Gastroesophageal sphincter (tissue), 4 donors: ENCODE results near the gene PMVK. TPM values are rescaled to one million over a fixed set of nuclear protein-coding genes. Genes with fewer than 3 reads are reported as not detected.
A peak's percentile ranks its signal among the peaks of the same experiment; 100 is the strongest.
"Not testable (repeated sequence)": the region's sequence is repeated elsewhere in the genome, so short reads cannot be mapped to it uniquely, and the experiment has no call there.

Experiments used
- ATAC-seq: fragments of 150-250 bp; one replicate; pipeline ENCODE4 v1.9.1; 2016; ENCODE audit warnings: mild to moderate bottlenecking, moderate library complexity
- H3K27ac ChIP-seq, 4 donors: fragments of 200-600 bp; sonication (generic) in 3 of 4; 1 replicate in 3 of 4; 2 replicates in 1 of 4; pipeline ENCODE4 v1.5.1; 2016 to 2019
- H3K27me3 ChIP-seq: fragments of 200-600 bp; sonication (generic); one replicate; pipeline ENCODE4 v1.5.1; 2019
- H3K36me3 ChIP-seq, 2 donors: fragments of 200-600 bp; sonication (generic); one replicate each; pipeline ENCODE4 v1.5.1; 2019; ENCODE audit warnings: control low read depth in 1 of 2
- H3K4me1 ChIP-seq, 3 donors: fragments of 200-600 bp; sonication (generic); 1 replicate in 2 of 3; 2 replicates in 1 of 3; pipeline ENCODE4 v1.5.1; 2016 to 2019; ENCODE audit warnings: control low read depth in 2 of 3
- H3K4me3 ChIP-seq, 2 donors: fragments of 200-600 bp; sonication (generic); one replicate each; pipeline ENCODE4 v1.5.1; 2019; ENCODE audit warnings: mild to moderate bottlenecking in 1 of 2, moderate library complexity in 1 of 2
- H3K9me3 ChIP-seq, 3 donors: fragments of 200-600 bp; sonication (generic); one replicate each; pipeline ENCODE4 v1.5.1; 2017 to 2019; ENCODE audit warnings: control low read depth in 2 of 3
- CTCF ChIP-seq, 4 experiments: fragments of 200-600 bp in 2 of 4; fragments of 450-650 bp in 2 of 4; sonication (generic) in 1 of 4; IDR thresholded peaks; one replicate each; pipeline ENCODE4 v1.5.1; 2017 to 2019; ENCODE audit warnings: antibody characterized with exemption in 4 of 4, mild to moderate bottlenecking in 2 of 4, moderate library complexity in 2 of 4
- EP300 ChIP-seq: sonication (generic); formaldehyde crosslinking; IDR thresholded peaks from one replicate; pipeline ENCODE4 v1.6.1; 2017; ENCODE audit warnings: antibody characterized with exemption, mild to moderate bottlenecking
- POLR2A ChIP-seq, 2 donors: fragments of 450-650 bp; IDR thresholded peaks; one replicate each; pipeline ENCODE4 v1.6.1; 2017; ENCODE audit warnings: antibody characterized with exemption in 2 of 2, mild to moderate bottlenecking in 2 of 2, moderate library complexity in 1 of 2
- POLR2AphosphoS5 ChIP-seq: sonication (generic); formaldehyde crosslinking; IDR thresholded peaks from one replicate; pipeline ENCODE4 v1.6.1; 2017; ENCODE audit warnings: antibody characterized with exemption
- WGBS, 2 donors: methylation state at CpG; one replicate each; pipeline ENCODE4 v1.1.5; 2018; ENCODE audit warnings: low coverage in 1 of 2; 5-methylcytosine and 5-hydroxymethylcytosine counted together
- total RNA-seq, 4 donors: library from RNA; depleted of rRNA; stranded (reverse); fragments of >200 nt; gene quantifications; one replicate each; pipeline ENCODE4 v1.1.0, GENCODE V29; 2016

PMVK gene
- total RNA-seq, 4 donors from 2014 or later: 15.8 to 21.3 (median 18.2) TPM

DNA sequence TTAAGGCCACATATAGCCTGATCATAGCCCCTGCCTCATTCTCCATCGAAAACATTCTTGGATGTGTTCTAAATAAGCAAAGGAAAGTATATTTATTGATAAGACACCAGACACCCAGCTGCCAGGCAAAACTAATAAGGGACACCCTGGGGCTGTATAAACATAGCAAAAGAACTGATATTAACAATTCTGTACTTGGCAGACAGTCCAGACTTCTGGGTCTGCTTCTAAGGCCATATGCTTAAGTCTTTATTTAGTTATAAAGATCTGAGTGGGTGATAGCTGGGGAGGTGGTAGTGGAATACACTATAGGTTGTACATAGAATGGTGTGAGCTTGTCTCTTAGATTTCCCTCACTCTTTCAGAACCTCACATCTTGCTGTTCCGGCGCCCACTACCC, 41.8 kb upstream of the PMVK start:
- TF ChIP-seq POLR2AphosphoS5: no peak
- TF ChIP-seq EP300: no peak
- no peak for TF ChIP-seq CTCF (IDR thresholded peaks at IDR 0.05)
- TF ChIP-seq POLR2A (IDR thresholded peaks at IDR 0.05): no peak
- Histone ChIP-seq H3K9me3 (no peaks in the 10 kb centered on the region), H3K4me3 (no peak overlapping the region), H3K27me3 (no peaks in the 10 kb centered on the region), H3K27ac (no peak overlapping the region), H3K36me3 (peaks cover 0 to 12% of the 10 kb centered on the region in 2 donors), H3K4me1 (peaks cover 0 to 30% (median 5%) of the 10 kb centered on the region in 3 donors)
- ATAC-seq: no peak
- 81 to 92% methylated on average over 2 to 3 of the region's 3 CpGs for WGBS, 2 donors

GRCh38 chr1:154977762-154978161, 41.2 kb upstream of the PMVK start:
- WGBS, 2 donors: 62 to 90% methylated on average over 2 to 3 of the region's 3 CpGs
- not testable (repeated sequence) for H3K9me3 ChIP-seq, H3K4me3 ChIP-seq, H3K27me3 ChIP-seq, ATAC-seq, H3K27ac ChIP-seq
- Histone ChIP-seq H3K4me1 (peaks cover 2 to 32% (median 9%) of the 10 kb centered on the region in 3 donors), H3K36me3 (peaks cover 0 to 12% of the 10 kb centered on the region in 2 donors)

- Histone ChIP-seq H3K27ac (peak overlapping the region; percentile 84 to 99 (median 97)), H3K36me3 (peaks cover 0 to 12% of the 10 kb centered on the region in 2 donors), H3K4me3 (peak overlapping the region; percentile 62 to 73), H3K9me3 (no peaks in the 10 kb centered on the region), H3K27me3 (no peaks in the 10 kb centered on the region), H3K4me1 (peaks cover 2 to 47% (median 19%) of the 10 kb centered on the region in 3 donors)
- no peak for TF ChIP-seq CTCF (IDR thresholded peaks at IDR 0.05)
- TF ChIP-seq POLR2A (IDR thresholded peaks at IDR 0.05): peak in 1 of 2 donors; percentile 18
- TF ChIP-seq POLR2AphosphoS5: no peak
- no peak for TF ChIP-seq EP300
- 0 to 2% methylated on average over 4 to 14 of the region's 24 CpGs for WGBS, 2 donors
- ATAC-seq: no peak
Measured at GRCh38 chr1:154975409-154976059, 39.0 kb upstream of the PMVK start.

DNA sequence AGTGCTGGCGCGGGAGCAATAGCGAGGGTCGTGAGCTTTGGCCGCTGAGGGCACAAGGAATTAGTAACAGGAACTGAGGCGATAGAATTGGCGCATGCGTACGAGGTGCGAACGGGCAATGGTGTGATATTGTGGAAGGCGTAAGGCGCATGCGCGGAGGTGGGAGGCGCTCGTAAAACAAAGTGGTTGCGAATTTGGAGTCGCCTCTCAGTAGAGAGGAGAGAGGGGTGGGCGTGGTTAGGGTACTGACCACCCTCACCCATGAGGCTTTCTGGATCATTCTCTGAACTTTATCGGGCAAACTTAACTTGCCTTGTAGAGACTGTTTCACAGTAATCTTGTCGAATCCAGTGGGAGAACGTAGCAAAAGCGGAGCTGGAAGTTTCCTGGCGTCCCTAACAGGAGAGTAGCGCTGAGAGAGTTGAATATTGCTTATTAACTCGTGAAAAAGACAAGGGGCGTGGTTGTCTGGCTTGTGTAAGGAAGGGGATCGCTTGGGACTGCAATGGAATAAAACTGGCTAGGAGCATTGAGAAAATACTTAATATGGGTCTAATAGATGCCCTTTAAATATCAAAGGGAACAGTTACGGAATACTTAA, 38.4 kb upstream of the PMVK start:
- WGBS, 2 donors: 0 to 1% methylated on average over 19 to 30 of the region's 30 CpGs
- Histone ChIP-seq H3K4me3 (peak overlapping the region; percentile 62 to 73), H3K27me3 (no peaks in the 10 kb centered on the region), H3K4me1 (peaks cover 2 to 53% (median 24%) of the 10 kb centered on the region in 3 donors), H3K36me3 (peaks cover 0 to 9% of the 10 kb centered on the region in 2 donors), H3K27ac (peak overlapping the region; percentile 84 to 99 (median 97)), H3K9me3 (no peaks in the 10 kb centered on the region)
- TF ChIP-seq CTCF (IDR thresholded peaks at IDR 0.05) (no peak), POLR2AphosphoS5 (peak; percentile 20), POLR2A (IDR thresholded peaks at IDR 0.05) (peak; percentile 25 to 53), EP300 (no peak)
- ATAC-seq: peak; percentile 49

DNA sequence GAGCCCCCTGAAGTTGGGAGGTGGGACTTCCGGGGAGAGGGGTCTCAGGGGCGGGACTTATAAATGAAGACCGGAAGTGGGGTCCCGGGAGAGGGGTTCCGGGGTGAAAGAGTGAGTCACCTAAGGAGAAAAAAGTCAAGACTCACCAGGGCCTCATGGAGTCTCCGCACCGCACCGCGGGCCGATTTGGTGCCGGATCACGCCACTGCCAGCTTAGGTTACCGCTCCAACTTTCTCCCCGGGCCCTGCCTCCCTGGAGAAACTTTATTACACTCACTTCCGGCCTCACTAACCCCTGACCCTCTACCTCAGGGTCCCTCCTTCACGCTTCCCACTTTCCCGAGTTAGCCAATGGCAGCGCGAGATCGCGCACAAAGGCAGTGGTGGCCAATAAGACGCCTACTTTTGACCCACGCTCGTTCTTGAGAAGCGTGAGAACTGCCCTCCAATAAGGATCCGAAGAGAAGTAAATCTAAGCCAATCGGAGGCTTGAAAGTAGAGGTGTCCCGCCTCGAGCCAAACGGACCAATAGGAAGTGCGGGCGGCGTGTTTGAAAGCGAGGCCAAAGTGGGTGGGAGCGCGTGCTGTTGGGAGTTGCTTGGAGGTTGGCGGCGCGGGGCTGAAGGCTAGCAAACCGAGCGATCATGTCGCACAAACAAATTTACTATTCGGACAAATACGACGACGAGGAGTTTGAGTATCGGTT, 37.7 kb upstream of the PMVK start, which contains the start of gene CKS1B:
TSS of gene CKS1B (plus strand) at position 580 of the 706 bp plus-strand sequence. CDS start at position 645, 65 bp downstream.
- Histone ChIP-seq H3K4me3 (peak within 1 kb of the TSS; percentile 73 to 80), H3K9me3 (no peaks in the 10 kb centered on the region), H3K4me1 (peaks cover 2 to 60% (median 30%) of the 10 kb centered on the region in 3 donors), H3K36me3 (peaks cover 0 to 2% of the 10 kb centered on the region in 2 donors), H3K27me3 (no peaks in the 10 kb centered on the region), H3K27ac (peak within 1 kb of the TSS; percentile 95 to 99 (median 99))
- peak; percentile 88 for ATAC-seq
- WGBS, 2 donors: 0 to 2% methylated on average over 22 to 46 of the region's 47 CpGs
- TF ChIP-seq POLR2A (IDR thresholded peaks at IDR 0.05) (peak; percentile 71), CTCF (IDR thresholded peaks at IDR 0.05) (no peak), POLR2AphosphoS5 (peak; percentile 74)
